ENCODE measurements around the gene EFCAB9. TPM values are rescaled to one million over a fixed set of nuclear protein-coding genes. Genes with fewer than 3 reads are reported as not detected.

The EFCAB9 gene
- total RNA-seq, 6 experiments from 2014 or later: not detected

DNA sequence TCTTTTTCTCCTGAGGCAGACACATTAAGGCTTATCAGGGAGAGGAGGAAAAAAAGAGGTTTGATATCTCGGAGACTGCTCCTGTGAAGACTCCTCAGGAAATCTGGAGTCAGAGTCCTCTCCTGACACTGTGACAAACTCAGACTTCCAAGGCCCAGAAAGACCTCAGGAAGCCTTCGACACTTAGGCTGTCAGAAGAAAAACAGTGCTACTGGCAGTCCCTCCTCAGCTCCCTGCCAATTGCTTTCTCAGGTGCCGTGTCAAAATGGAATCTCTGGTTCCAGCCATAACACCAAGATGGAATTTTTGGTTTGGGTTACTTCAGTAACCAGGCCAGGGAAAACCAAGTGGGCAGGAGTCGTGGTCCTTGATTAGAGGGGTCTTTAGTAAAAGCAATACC lies 10.1 kb upstream of the EFCAB9 start:
- 63% methylated on average over 4 of the region's 4 CpGs for WGBS (ENCODE audit: insufficient coverage, low coverage, low lambda C conversion rate, missing lambda C conversion rate)
- Histone ChIP-seq H3K4me3 (no peak overlapping the region), H3K4me1 (no peaks in the 10 kb centered on the region), H3K36me3 (no peaks in the 10 kb centered on the region), H3K9me3 (no peaks in the 10 kb centered on the region), H3K27ac (no peak overlapping the region), H3K27me3 (no peaks in the 10 kb centered on the region)
- ATAC-seq (no peak), DNase-seq (no peak)
- intact Hi-C loops (cut with DNase I): no loop called here
- no peak for TF ChIP-seq POLR2A (IDR thresholded peaks at IDR 0.05)
- TF ChIP-seq, protein P1, sequence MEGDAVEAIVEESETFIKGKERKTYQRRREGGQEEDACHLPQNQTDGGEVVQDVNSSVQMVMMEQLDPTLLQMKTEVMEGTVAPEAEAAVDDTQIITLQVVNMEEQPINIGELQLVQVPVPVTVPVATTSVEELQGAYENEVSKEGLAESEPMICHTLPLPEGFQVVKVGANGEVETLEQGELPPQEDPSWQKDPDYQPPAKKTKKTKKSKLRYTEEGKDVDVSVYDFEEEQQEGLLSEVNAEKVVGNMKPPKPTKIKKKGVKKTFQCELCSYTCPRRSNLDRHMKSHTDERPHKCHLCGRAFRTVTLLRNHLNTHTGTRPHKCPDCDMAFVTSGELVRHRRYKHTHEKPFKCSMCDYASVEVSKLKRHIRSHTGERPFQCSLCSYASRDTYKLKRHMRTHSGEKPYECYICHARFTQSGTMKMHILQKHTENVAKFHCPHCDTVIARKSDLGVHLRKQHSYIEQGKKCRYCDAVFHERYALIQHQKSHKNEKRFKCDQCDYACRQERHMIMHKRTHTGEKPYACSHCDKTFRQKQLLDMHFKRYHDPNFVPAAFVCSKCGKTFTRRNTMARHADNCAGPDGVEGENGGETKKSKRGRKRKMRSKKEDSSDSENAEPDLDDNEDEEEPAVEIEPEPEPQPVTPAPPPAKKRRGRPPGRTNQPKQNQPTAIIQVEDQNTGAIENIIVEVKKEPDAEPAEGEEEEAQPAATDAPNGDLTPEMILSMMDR (IDR thresholded peaks at IDR 0.05): no peak

DNA sequence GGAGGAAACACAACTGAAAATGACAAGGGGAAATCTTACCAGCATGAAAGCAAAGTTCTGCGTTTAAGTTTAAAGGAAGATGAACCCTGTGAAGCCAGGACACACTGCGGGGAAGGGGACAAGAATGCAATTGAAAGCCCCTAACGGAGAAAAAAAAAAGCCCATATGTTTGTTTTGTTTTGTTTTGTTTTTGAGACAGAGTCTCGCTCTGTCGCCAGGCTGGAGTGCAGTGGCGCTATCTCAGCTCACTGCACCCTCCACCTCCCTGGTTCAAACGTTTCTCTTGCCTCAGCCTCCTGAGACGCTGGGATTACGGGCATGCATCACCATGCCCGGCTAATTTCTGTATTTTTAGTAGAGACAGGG lies 8.9 kb upstream of the EFCAB9 start:
- DNase-seq (no peak), ATAC-seq (no peak)
- Histone ChIP-seq H3K4me1 (no peaks in the 10 kb centered on the region), H3K27ac (peak overlapping the region in 2 of 3 donors; percentile 73 to 82), H3K36me3 (no peaks in the 10 kb centered on the region), H3K4me3 (peak overlapping the region in 2 of 3 donors; percentile 10 to 87), H3K9me3 (no peaks in the 10 kb centered on the region), H3K27me3 (no peaks in the 10 kb centered on the region)
- no peak for TF ChIP-seq POLR2A (IDR thresholded peaks at IDR 0.05)
- TF ChIP-seq, protein P1 (IDR thresholded peaks at IDR 0.05): no peak
- intact Hi-C loops (cut with DNase I): no loop called here
- 51% methylated on average over 9 of the region's 10 CpGs for WGBS (ENCODE audit: insufficient coverage, low coverage, low lambda C conversion rate, missing lambda C conversion rate)

DNA sequence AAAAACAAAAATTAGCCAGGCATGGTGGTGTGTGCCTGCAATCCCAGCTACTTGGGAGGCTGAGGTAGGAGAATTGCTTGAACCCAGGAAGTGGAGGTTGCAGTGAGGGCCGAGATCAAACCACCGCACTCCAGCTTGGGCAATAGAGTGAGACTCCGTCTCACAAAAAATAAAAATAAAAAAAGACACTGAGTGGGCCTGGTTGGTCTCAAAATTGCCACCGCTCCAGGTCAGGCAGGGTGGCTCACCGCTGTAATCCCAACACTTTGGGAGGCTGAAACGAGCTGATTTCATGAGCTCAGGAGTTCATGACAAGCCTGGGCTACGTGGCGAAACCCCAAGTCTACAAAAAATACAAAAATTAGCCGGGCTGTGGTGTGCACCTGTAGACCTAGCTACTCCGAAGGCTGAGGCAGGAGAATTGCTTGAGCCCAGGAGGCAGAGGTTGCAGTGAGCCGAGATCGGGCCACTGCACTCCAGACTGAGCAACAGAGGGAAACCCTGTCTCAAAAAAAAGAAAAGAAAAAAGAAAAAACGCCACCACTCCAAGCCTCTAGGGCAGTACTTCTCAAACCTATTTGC lies 7.8 kb upstream of the EFCAB9 start:
- ATAC-seq: no peak
- Histone ChIP-seq H3K4me3 (peak overlapping the region in 2 of 3 donors; percentile 55 to 87), H3K4me1 (no peaks in the 10 kb centered on the region), H3K27ac (peak overlapping the region in 2 of 3 donors; percentile 73 to 82), H3K9me3 (no peaks in the 10 kb centered on the region), H3K27me3 (no peaks in the 10 kb centered on the region), H3K36me3 (no peaks in the 10 kb centered on the region)
- TF ChIP-seq, protein P1 (IDR thresholded peaks at IDR 0.05): no peak
- TF ChIP-seq POLR2A (IDR thresholded peaks at IDR 0.05): no peak
- no peak for DNase-seq
- WGBS (ENCODE audit: insufficient coverage, low coverage, low lambda C conversion rate, missing lambda C conversion rate): 69% methylated on average over 11 of the region's 13 CpGs
- intact Hi-C loops (cut with DNase I): no loop called here

DNA sequence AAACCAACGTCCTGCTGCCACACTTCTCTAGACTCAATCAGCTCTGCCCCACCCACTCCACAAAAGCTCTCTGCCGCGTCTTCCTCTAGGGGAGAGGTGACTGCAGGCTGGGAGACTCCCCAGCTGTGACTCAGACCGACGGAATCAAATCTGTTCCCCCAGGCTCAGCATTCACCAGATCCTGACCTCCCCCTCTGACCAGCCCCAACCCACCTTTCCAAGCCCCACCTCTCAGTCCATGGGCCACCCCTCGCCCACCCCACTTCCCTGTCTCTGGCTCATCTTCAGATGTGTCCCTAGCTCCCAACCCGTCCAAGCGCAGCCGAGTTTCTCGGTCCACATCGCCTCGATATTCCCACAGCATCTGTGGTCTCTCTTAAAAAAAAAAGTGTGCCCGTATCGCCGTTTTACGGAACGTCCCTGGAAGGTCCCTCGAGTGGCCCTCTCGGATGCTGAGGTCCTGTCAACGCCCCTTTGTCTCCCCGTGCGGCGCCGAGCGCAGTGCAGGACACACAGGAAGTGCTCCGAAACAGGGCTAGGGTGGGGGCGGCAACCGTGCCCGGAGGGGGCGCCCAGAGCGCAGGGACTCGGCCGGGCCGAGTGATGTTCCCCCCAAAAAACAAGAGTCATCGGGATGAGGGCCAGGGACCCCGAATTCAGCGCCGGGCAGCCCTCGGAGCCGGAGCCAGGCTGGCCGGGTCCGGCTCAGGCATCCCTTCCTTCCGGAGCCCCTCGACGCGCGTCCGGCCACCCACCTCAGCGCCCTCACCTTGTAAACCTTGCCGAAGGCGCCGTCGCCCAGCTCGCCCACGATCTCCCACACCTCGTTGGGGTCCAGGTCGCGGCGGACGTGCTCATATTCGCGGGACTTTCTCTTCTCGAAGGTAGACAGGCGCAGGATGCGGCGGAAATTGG lies 6.6 kb upstream of the EFCAB9 start:
- peak overlapping the region; percentile 55 to 87 (median 87) for H3K4me3 ChIP-seq
- no peaks in the 10 kb centered on the region for H3K9me3 ChIP-seq
- ATAC-seq (peak; percentile 4 to 40 (median 28)), DNase-seq (peak in 2 of 3 donors; percentile 68 to 69)
- under 1% methylated on average over 24 of the region's 66 CpGs for WGBS (ENCODE audit: insufficient coverage, low coverage, low lambda C conversion rate, missing lambda C conversion rate)
- H3K27ac ChIP-seq: peak overlapping the region; percentile 60 to 82 (median 73)
- TF ChIP-seq, protein P1 (IDR thresholded peaks at IDR 0.05): no peak
- TF ChIP-seq POLR2A (IDR thresholded peaks at IDR 0.05): peak; percentile 34
- no peaks in the 10 kb centered on the region for H3K27me3 ChIP-seq
- no peaks in the 10 kb centered on the region for H3K36me3 ChIP-seq
- intact Hi-C loops (cut with DNase I): loop anchor here in 1 of 2 donors (2.0 kb wide), 1 partner anchor 81 kb away; no protein-coding TSS in a partner anchor
- no peaks in the 10 kb centered on the region for H3K4me1 ChIP-seq
